Measurements from ENCODE around the gene DDX10.

The DDX10 gene

DNA sequence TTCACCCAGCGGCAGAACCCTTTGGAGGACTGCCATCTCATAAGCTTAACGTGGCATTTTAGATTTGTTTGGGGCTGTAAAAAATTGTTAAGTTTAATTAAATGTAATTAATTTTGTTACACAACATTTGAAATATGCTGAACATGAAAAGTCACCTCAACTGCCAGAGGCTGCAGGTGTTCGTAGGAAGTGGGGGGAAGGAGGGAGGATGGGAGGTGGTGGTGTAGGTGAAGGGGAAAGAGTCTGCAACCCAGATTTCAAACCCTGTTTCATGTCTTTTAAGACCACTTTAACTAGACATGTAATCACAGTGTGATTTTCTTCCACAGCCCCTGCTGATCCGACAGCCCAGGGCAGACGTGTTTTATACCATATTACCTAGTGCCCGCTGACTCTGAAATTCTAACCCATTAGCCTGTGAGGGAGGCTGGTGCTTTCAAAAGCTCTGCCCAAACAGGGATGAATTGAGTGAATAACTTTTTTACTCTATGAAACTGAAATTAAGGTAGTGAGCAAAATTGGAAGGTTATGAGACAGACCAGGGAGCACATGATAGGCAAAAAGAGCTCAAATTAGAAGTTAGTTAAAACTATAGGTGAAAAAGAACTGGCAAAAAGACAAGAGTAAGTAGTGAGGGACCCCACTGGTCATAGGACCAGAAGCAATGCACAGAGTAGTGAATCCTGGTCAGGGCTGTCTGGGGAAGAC lies 279.8 kb downstream of the DDX10 start:
- H4K20me1 ChIP-seq (ENCODE audit: insufficient read depth, low read length): no peaks in the 10 kb centered on the region
- H3K9me3 ChIP-seq (ENCODE audit: insufficient read depth, low read length, severe bottlenecking): no peaks in the 10 kb centered on the region
- H3K27me3 ChIP-seq (ENCODE audit: insufficient read depth, low read length, poor library complexity): no peaks in the 10 kb centered on the region
- H3K9ac ChIP-seq (ENCODE audit: low read depth, low read length): no peak overlapping the region
- H3K4me1 ChIP-seq (ENCODE audit: insufficient read depth, low read length): no peaks in the 10 kb centered on the region
- peaks cover 15% of the 10 kb centered on the region; the same call in 1 of the 2 replicates for H3K36me3 ChIP-seq (ENCODE audit: insufficient read depth, low read length)
- H3K4me2 ChIP-seq (ENCODE audit: insufficient read depth, low read length): no peak overlapping the region
- TF ChIP-seq, protein P1, sequence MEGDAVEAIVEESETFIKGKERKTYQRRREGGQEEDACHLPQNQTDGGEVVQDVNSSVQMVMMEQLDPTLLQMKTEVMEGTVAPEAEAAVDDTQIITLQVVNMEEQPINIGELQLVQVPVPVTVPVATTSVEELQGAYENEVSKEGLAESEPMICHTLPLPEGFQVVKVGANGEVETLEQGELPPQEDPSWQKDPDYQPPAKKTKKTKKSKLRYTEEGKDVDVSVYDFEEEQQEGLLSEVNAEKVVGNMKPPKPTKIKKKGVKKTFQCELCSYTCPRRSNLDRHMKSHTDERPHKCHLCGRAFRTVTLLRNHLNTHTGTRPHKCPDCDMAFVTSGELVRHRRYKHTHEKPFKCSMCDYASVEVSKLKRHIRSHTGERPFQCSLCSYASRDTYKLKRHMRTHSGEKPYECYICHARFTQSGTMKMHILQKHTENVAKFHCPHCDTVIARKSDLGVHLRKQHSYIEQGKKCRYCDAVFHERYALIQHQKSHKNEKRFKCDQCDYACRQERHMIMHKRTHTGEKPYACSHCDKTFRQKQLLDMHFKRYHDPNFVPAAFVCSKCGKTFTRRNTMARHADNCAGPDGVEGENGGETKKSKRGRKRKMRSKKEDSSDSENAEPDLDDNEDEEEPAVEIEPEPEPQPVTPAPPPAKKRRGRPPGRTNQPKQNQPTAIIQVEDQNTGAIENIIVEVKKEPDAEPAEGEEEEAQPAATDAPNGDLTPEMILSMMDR (IDR thresholded peaks at IDR 0.05; ENCODE audit: borderline replicate concordance, extremely low read depth, low read length, poor library complexity, severe bottlenecking): no peak
- no peak for TF ChIP-seq EZH2 (IDR thresholded peaks at IDR 0.05; ENCODE audit: borderline replicate concordance, low read depth, low read length, severe bottlenecking)
- no peak overlapping the region for H2AFZ ChIP-seq (ENCODE audit: low read depth, low read length)
- H3K79me2 ChIP-seq (ENCODE audit: insufficient read depth, low read length): no peaks in the 10 kb centered on the region
- DNase-seq (no peak), ATAC-seq (ENCODE audit: insufficient read depth, low read depth) (no peak)
- no peak overlapping the region for H3K27ac ChIP-seq (ENCODE audit: low read length)
- no peak overlapping the region for H3K4me3 ChIP-seq (ENCODE audit: low read depth in 1 of 2, low read length in 2 of 2)

- no peaks in the 10 kb centered on the region for H3K27me3 ChIP-seq (ENCODE audit: insufficient read depth, low read length, poor library complexity)
- H2AFZ ChIP-seq (ENCODE audit: low read depth, low read length): no peak overlapping the region
- DNase-seq (no peak), ATAC-seq (ENCODE audit: insufficient read depth, low read depth) (no peak)
- H3K36me3 ChIP-seq (ENCODE audit: insufficient read depth, low read length): peaks cover 11% of the 10 kb centered on the region; the same call in 1 of the 2 replicates
- H3K4me3 ChIP-seq (ENCODE audit: low read depth in 1 of 2, low read length in 2 of 2): no peak overlapping the region
- no peaks in the 10 kb centered on the region for H3K79me2 ChIP-seq (ENCODE audit: insufficient read depth, low read length)
- no peak overlapping the region for H3K9ac ChIP-seq (ENCODE audit: low read depth, low read length)
- H3K4me1 ChIP-seq (ENCODE audit: insufficient read depth, low read length): no peaks in the 10 kb centered on the region
- H3K9me3 ChIP-seq (ENCODE audit: insufficient read depth, low read length, severe bottlenecking): no peaks in the 10 kb centered on the region
- TF ChIP-seq, protein P1 (IDR thresholded peaks at IDR 0.05; ENCODE audit: borderline replicate concordance, extremely low read depth, low read length, poor library complexity, severe bottlenecking): no peak
- no peak for TF ChIP-seq EZH2 (IDR thresholded peaks at IDR 0.05; ENCODE audit: borderline replicate concordance, low read depth, low read length, severe bottlenecking)
- H3K4me2 ChIP-seq (ENCODE audit: insufficient read depth, low read length): no peak overlapping the region
- H3K27ac ChIP-seq (ENCODE audit: low read length): no peak overlapping the region
- H4K20me1 ChIP-seq (ENCODE audit: insufficient read depth, low read length): no peaks in the 10 kb centered on the region
These were observed 280.5 kb downstream of the DDX10 start for GRCh38 chr11:108945341-108945740.

DNA sequence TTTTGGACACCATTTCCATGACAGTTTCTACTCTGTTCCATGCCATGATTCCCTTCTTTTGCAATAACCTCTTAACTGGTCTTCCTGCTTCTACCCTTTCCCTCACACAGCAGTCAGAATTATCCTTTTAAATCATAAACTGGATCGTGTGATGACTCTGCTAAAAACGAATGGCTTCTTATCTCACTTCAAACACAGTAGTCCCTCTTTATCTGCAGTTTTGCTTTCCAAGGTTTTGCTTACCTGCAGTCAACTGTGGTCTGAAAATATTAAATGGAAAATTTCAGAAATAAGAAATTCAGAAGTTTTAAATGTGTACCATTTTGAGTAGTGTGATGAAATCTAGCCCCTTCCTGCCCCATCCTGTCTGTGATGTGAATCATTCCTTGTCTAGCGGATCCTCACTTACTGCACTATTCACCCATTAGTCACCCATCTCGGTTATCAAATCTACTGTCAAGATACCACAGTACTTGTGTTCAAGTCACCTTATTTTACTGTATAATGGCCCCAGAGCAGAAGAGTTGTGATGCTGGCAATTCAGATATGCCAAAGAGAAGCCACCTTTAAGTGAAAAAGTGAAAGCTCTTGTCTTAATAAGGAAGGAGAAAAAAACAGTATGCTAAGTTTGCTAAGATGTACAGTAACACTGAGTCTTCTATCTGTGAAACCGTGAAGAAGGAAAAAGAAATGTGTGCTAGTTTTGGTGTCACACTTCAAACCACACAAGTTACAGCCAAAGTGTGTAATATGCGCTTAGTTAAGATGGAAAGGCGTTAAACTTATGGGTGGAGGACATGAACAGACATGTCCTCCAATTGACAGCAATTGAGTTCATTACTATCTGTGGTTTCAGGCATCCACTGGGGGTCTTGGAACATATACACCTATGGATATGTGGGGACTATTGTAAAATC lies 283.0 kb downstream of the DDX10 start:
- H4K20me1 ChIP-seq (ENCODE audit: insufficient read depth, low read length): no peaks in the 10 kb centered on the region
- no peaks in the 10 kb centered on the region for H3K9me3 ChIP-seq (ENCODE audit: insufficient read depth, low read length, severe bottlenecking)
- H3K27me3 ChIP-seq (ENCODE audit: insufficient read depth, low read length, poor library complexity): no peaks in the 10 kb centered on the region
- no peak overlapping the region for H3K4me2 ChIP-seq (ENCODE audit: insufficient read depth, low read length)
- no peaks in the 10 kb centered on the region for H3K4me1 ChIP-seq (ENCODE audit: insufficient read depth, low read length)
- ATAC-seq (ENCODE audit: insufficient read depth, low read depth) (no peak), DNase-seq (no peak)
- no peak overlapping the region for H2AFZ ChIP-seq (ENCODE audit: low read depth, low read length)
- no peak overlapping the region for H3K4me3 ChIP-seq (ENCODE audit: low read depth in 1 of 2, low read length in 2 of 2)
- H3K36me3 ChIP-seq (ENCODE audit: insufficient read depth, low read length): no peaks in the 10 kb centered on the region
- no peak overlapping the region for H3K9ac ChIP-seq (ENCODE audit: low read depth, low read length)
- no peaks in the 10 kb centered on the region for H3K79me2 ChIP-seq (ENCODE audit: insufficient read depth, low read length)
- no peak overlapping the region for H3K27ac ChIP-seq (ENCODE audit: low read length)
- TF ChIP-seq, protein P1 (IDR thresholded peaks at IDR 0.05; ENCODE audit: borderline replicate concordance, extremely low read depth, low read length, poor library complexity, severe bottlenecking): no peak
- TF ChIP-seq EZH2 (IDR thresholded peaks at IDR 0.05; ENCODE audit: borderline replicate concordance, low read depth, low read length, severe bottlenecking): no peak
